PC-3 (cell line): ENCODE results near the gene BTBD6. TPM values are rescaled to one million over a fixed set of nuclear protein-coding genes. Genes with fewer than 3 reads are reported as not detected.

Source experiments
- ATAC-seq: fragments of 200-7000 bp; cut with Tn5 transposase; 2 replicates; pipeline ENCODE4 v1.9.1; 2020; ENCODE audit warnings: mild to moderate bottlenecking, moderate library complexity
- BruUV-seq: library from RNA; stranded (reverse); fragments of 400-500 nt; replicated peaks from 2 replicates; lab custom pipeline; 2021; lab: Mats Ljungman, UMichigan
- CTCF ChIA-PET: fragments of 300-600 bp; sonication (Branson Sonifier 250); formaldehyde crosslinking; loops from one replicate; lab custom pipeline; 2022; ENCODE audit warnings: antibody characterized with exemption; lab: Charles Lee
- POLR2A ChIA-PET: fragments of 300-600 bp; sonication (Branson Sonifier 250); formaldehyde crosslinking; loops from one replicate; lab custom pipeline; 2022; ENCODE audit warnings: antibody characterized with exemption; ENCODE audit not compliant: unreplicated experiment; lab: Charles Lee
- DNase-seq: peaks from one replicate; pipeline ENCODE4 v3.0.0-alpha.2; 2015
- H2AFZ ChIP-seq: fragments of 300-600 bp; sonication (generic); 2 replicates; pipeline ENCODE4 v1.6.0; 2016; ENCODE audit warnings: antibody characterized with exemption, low read length
- H3F3A ChIP-seq: fragments of 300-600 bp; sonication (generic); one replicate; pipeline ENCODE4 v1.6.0; 2017; ENCODE audit warnings: antibody characterized with exemption, low read length, control low read depth, mild to moderate bottlenecking; ENCODE audit not compliant: unreplicated experiment
- H3K27ac ChIP-seq: fragments of 300-600 bp; sonication (generic); 2 replicates; pipeline ENCODE4 v1.5.1; 2016; ENCODE audit warnings: mild to moderate bottlenecking, low read length
- H3K27me3 ChIP-seq: fragments of 300-600 bp; sonication (generic); 2 replicates; pipeline ENCODE4 v1.6.1; 2016; ENCODE audit warnings: low read length, mixed read lengths
- H3K36me3 ChIP-seq: fragments of 300-600 bp; sonication (generic); 2 replicates; pipeline ENCODE4 v1.6.1; 2016; ENCODE audit warnings: low read depth, mixed run types, low read length, mixed read lengths
- H3K4me1 ChIP-seq: fragments of 300-600 bp; sonication (generic); 2 replicates; pipeline ENCODE4 v1.5.1; 2016; ENCODE audit warnings: low read length; ENCODE audit not compliant: insufficient read depth
- H3K4me2 ChIP-seq: fragments of 300-600 bp; sonication (generic); 2 replicates; pipeline ENCODE4 v1.6.0; 2016; ENCODE audit warnings: low read length
- H3K4me3 ChIP-seq: fragments of 300-600 bp; sonication (generic); 2 replicates; pipeline ENCODE4 v1.5.1; 2016; ENCODE audit warnings: mild to moderate bottlenecking, low read length, mixed read lengths
- H3K79me2 ChIP-seq: fragments of 300-600 bp; sonication (generic); 2 replicates; pipeline ENCODE4 v1.6.1; 2017; ENCODE audit warnings: low read length, mixed read lengths
- H3K9ac ChIP-seq: fragments of 300-600 bp; sonication (generic); 2 replicates; pipeline ENCODE4 v1.6.0; 2016; ENCODE audit warnings: mild to moderate bottlenecking, low read length
- H3K9me2 ChIP-seq: fragments of 300-600 bp; sonication (generic); replicated peaks from 2 replicates; pipeline ENCODE4 v1.6.1; 2016; ENCODE audit warnings: mixed run types, low read length, mixed read lengths
- H3K9me3 ChIP-seq: fragments of 300-600 bp; sonication (generic); 2 replicates; pipeline ENCODE4 v1.6.1; 2016; ENCODE audit warnings: low read length, mixed read lengths
- H4K20me1 ChIP-seq: fragments of 300-600 bp; sonication (generic); 2 replicates; pipeline ENCODE4 v1.6.1; 2016; ENCODE audit warnings: low read length, mixed read lengths
- EZH2 ChIP-seq: fragments of 300-600 bp; sonication (generic); IDR thresholded peaks from one replicate; pipeline ENCODE4 v1.6.1; 2017; ENCODE audit warnings: antibody characterized with exemption, mild to moderate bottlenecking, low read length; ENCODE audit not compliant: unreplicated experiment
- EZH2phosphoT487 ChIP-seq: fragments of 300-600 bp; sonication (generic); IDR thresholded peaks from 2 replicates; pipeline ENCODE4 v1.6.1; 2018; ENCODE audit warnings: mild to moderate bottlenecking, antibody characterized with exemption, low read length, borderline replicate concordance
- intact Hi-C: fragments of 100-400 bp; cut with micrococcal nuclease; formaldehyde crosslinking; loops from 2 replicates; pipeline ENCODE4 v1.9.0; 2023
- total RNA-seq: library from RNA; depleted of rRNA; stranded (reverse); fragments of >200 nt; gene quantifications from 2 replicates; pipeline ENCODE4 v1.2.3, GENCODE V29; 2014
- TF ChIP-seq, protein P1 (sequence below): fragments of 300-600 bp; sonication (generic); conservative IDR thresholded peaks from 2 replicates; pipeline ENCODE4 v1.5.1; 2017; ENCODE audit warnings: antibody characterized with exemption, low read depth, mild to moderate bottlenecking, low read length

The BTBD6 gene
- total RNA-seq, 1 experiment from 2014 or later: 104 TPM

DNA sequence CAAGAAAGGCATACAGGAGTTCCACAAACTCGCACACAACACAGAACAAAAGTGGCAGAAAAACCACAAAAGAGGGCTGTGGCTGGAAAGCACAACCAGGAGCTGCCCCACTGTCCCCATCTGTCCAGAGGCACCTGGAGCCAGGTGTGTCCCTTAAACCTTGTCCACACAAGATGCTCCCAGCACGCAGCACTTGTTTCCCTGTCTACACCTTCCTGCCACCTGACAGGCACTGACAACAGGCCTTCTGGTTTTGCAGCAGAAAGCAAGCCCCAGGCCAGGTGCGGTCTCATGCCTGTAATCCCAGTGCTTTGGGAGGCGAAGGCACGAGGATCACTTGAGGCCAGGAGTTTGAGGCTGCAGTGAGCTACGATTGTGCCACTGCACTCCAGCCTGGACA lies 3.6 kb downstream of the BTBD6 start:
- H3K36me3 ChIP-seq: peaks cover 3% of the 10 kb centered on the region; the same call in 1 of the 2 replicates
- peaks cover 19% of the 10 kb centered on the region for H3K4me1 ChIP-seq
- H3K9me2 ChIP-seq: no peaks in the 10 kb centered on the region
- H2AFZ ChIP-seq: no peak overlapping the region
- no TSS peak for BruUV-seq
- TF ChIP-seq EZH2phosphoT487: no peak
- TF ChIP-seq EZH2: no peak
- TF ChIP-seq, protein P1, sequence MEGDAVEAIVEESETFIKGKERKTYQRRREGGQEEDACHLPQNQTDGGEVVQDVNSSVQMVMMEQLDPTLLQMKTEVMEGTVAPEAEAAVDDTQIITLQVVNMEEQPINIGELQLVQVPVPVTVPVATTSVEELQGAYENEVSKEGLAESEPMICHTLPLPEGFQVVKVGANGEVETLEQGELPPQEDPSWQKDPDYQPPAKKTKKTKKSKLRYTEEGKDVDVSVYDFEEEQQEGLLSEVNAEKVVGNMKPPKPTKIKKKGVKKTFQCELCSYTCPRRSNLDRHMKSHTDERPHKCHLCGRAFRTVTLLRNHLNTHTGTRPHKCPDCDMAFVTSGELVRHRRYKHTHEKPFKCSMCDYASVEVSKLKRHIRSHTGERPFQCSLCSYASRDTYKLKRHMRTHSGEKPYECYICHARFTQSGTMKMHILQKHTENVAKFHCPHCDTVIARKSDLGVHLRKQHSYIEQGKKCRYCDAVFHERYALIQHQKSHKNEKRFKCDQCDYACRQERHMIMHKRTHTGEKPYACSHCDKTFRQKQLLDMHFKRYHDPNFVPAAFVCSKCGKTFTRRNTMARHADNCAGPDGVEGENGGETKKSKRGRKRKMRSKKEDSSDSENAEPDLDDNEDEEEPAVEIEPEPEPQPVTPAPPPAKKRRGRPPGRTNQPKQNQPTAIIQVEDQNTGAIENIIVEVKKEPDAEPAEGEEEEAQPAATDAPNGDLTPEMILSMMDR: no peak
- H3K9me3 ChIP-seq: no peaks in the 10 kb centered on the region
- intact Hi-C loops: no loop called here
- H3K79me2 ChIP-seq: peaks cover 31% of the 10 kb centered on the region
- H3K4me3 ChIP-seq: no peak overlapping the region
- ATAC-seq (no peak), DNase-seq (no peak)
- H3K4me2 ChIP-seq: no peak overlapping the region
- ChIA-PET CTCF (interaction anchor here (0.5 kb wide), 1 partner anchor 11 kb away, joined by 4 read pairs; no protein-coding TSS in a partner anchor), POLR2A (no interaction called here)
- H3K27ac ChIP-seq: no peak overlapping the region
- H3K27me3 ChIP-seq: no peaks in the 10 kb centered on the region
- H3F3A ChIP-seq: no peaks in the 10 kb centered on the region
- no peaks in the 10 kb centered on the region for H4K20me1 ChIP-seq
- H3K9ac ChIP-seq: no peak overlapping the region

DNA sequence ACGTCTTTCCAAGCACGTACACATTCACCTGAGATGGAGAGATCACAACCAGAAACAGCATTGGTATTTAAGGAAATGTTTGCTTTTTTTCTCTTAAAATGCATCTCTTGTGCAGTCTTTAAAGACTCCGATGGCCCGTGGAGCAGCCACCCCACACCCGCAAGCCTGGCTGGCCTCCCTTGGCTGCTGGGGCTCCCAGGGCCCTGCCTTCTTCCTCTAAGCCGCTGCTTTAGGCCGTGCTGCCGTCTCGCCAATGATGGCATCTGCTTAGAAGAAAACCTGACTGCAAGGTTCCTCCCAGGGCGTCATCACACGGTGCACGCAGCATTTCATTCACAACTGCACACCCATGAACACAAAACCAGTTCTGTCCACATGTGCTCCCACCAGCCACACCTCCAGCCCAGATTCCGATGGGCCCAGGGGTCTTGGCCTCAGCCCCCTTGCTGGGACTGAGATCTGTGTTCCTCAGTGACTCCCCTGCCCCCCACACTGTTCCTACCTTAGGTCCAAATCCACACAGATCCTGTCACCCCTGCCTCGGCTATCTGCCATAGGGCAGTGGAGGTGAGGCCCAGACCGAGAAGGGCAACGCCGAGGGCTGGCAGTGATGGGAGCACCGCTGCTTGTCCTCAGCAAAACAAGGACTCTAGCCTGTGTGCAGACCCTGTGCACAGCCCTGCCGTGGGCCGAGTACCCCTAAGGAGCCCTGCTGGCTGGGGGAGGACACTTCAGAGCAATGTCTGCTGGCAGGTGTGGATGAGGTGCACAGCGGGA lies 4.4 kb downstream of the BTBD6 start:
- TF ChIP-seq, protein P1: no peak
- TF ChIP-seq EZH2 (no peak), EZH2phosphoT487 (no peak)
- ChIA-PET POLR2A (no interaction called here), CTCF (interaction anchor here (0.5 kb wide), 1 partner anchor 10 kb away, joined by 4 read pairs; no protein-coding TSS in a partner anchor)
- no peaks in the 10 kb centered on the region for H3F3A ChIP-seq
- no peaks in the 10 kb centered on the region for H3K27me3 ChIP-seq
- no peaks in the 10 kb centered on the region for H3K36me3 ChIP-seq
- intact Hi-C loops: no loop called here
- DNase-seq (no peak), ATAC-seq (no peak)
- H3K4me2 ChIP-seq: no peak overlapping the region
- peaks cover 23% of the 10 kb centered on the region for H3K79me2 ChIP-seq
- H3K9me3 ChIP-seq: no peaks in the 10 kb centered on the region
- no peaks in the 10 kb centered on the region for H3K9me2 ChIP-seq
- H3K4me1 ChIP-seq: peaks cover 12% of the 10 kb centered on the region
- no peak overlapping the region for H3K27ac ChIP-seq
- no peak overlapping the region for H3K9ac ChIP-seq
- H2AFZ ChIP-seq: no peak overlapping the region
- no peak overlapping the region for H3K4me3 ChIP-seq
- no TSS peak for BruUV-seq
- H4K20me1 ChIP-seq: no peaks in the 10 kb centered on the region

DNA sequence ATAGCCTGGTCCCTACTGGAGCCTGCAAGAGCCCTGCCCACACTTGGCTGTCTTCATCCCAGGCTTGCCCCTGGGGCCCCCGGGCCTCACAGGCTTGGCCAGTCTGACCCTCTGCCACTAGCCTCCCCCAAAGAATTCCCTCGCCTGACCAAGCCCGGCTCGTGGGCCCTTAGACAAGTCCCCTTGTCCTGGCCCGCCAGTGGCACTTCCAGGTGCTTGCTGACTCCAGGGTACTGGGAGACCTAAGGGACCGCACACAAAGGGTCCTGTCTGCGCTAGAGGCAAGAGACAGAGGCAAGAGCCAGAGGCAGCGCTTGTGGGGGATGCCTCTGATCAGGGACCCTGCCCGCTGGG lies 5.0 kb downstream of the BTBD6 start:
- no peak overlapping the region for H2AFZ ChIP-seq
- TF ChIP-seq EZH2phosphoT487 (no peak), EZH2 (no peak)
- TF ChIP-seq, protein P1: no peak
- no peak overlapping the region for H3K4me3 ChIP-seq
- intact Hi-C loops: no loop called here
- ATAC-seq (no peak), DNase-seq (no peak)
- BruUV-seq: no TSS peak
- H3K27me3 ChIP-seq: no peaks in the 10 kb centered on the region
- ChIA-PET POLR2A (no interaction called here), CTCF (no interaction called here)
- H3K9me2 ChIP-seq: no peaks in the 10 kb centered on the region
- H3K27ac ChIP-seq: no peak overlapping the region
- no peak overlapping the region for H3K9ac ChIP-seq
- peaks cover 19% of the 10 kb centered on the region for H3K79me2 ChIP-seq
- H4K20me1 ChIP-seq: no peaks in the 10 kb centered on the region
- H3K9me3 ChIP-seq: no peaks in the 10 kb centered on the region
- H3K4me1 ChIP-seq: peaks cover 9% of the 10 kb centered on the region; the same call in 1 of the 2 replicates
- H3K4me2 ChIP-seq: no peak overlapping the region
- no peaks in the 10 kb centered on the region for H3F3A ChIP-seq
- no peaks in the 10 kb centered on the region for H3K36me3 ChIP-seq
